OCI-LY7 (cell line): ENCODE results near the gene HUS1. TPM values are rescaled to one million over a fixed set of nuclear protein-coding genes. Genes with fewer than 3 reads are reported as not detected.

Source experiments
- BruUV-seq: library from RNA; stranded (reverse); fragments of 400-500 nt; replicated peaks from 2 replicates; lab custom pipeline; 2021; lab: Mats Ljungman, UMichigan
- CTCF ChIA-PET: fragments of 300-600 bp; sonication (Branson Sonifier 250); formaldehyde crosslinking; loops from one replicate; lab custom pipeline; 2022; ENCODE audit warnings: antibody characterized with exemption; ENCODE audit not compliant: unreplicated experiment; lab: Charles Lee
- POLR2A ChIA-PET: fragments of 300-600 bp; sonication (Branson Sonifier 250); formaldehyde crosslinking; loops from one replicate; lab custom pipeline; 2022; ENCODE audit warnings: antibody characterized with exemption; lab: Charles Lee
- DNase-seq: peaks from one replicate; pipeline ENCODE4 v3.0.0-alpha.2; 2015; ENCODE audit warnings: low spot score
- H2AFZ ChIP-seq: fragments of 200-600 bp; sonication (generic), shearing (Covaris generic); 2 replicates; pipeline ENCODE4 v1.6.1; 2014; ENCODE audit warnings: mild to moderate bottlenecking, antibody characterized with exemption, low read length, moderate library complexity
- H3K27ac ChIP-seq: fragments of 200-600 bp; sonication (generic); 2 replicates; pipeline ENCODE4 v1.5.1; 2014; ENCODE audit warnings: mixed run types, low read depth, mild to moderate bottlenecking, moderate library complexity, low read length, inconsistent platforms; ENCODE audit not compliant: poor library complexity, severe bottlenecking
- H3K36me3 ChIP-seq: fragments of 200-600 bp; sonication (generic); 2 replicates; pipeline ENCODE4 v1.6.1; 2014; ENCODE audit warnings: mild to moderate bottlenecking, antibody characterized with exemption, low read length, moderate library complexity, mixed read lengths; ENCODE audit not compliant: insufficient read depth
- H3K4me1 ChIP-seq: fragments of 200-600 bp; sonication (generic); 2 replicates; pipeline ENCODE4 v1.5.1; 2014; ENCODE audit warnings: mild to moderate bottlenecking, low read length; ENCODE audit not compliant: insufficient read depth, poor library complexity, severe bottlenecking
- H3K4me2 ChIP-seq: fragments of 200-600 bp; sonication (generic); 2 replicates; pipeline ENCODE4 v1.6.1; 2014; ENCODE audit warnings: mild to moderate bottlenecking, low read length
- H3K4me3 ChIP-seq: fragments of 200-600 bp; sonication (generic); 2 replicates; pipeline ENCODE4 v1.5.1; 2014; ENCODE audit warnings: mild to moderate bottlenecking, low read depth, low read length; ENCODE audit not compliant: poor library complexity, severe bottlenecking
- H3K79me2 ChIP-seq: fragments of 200-600 bp; sonication (generic); 2 replicates; pipeline ENCODE4 v1.6.1; 2016; ENCODE audit warnings: low read depth, mild to moderate bottlenecking, low read length, moderate library complexity, mixed read lengths; ENCODE audit not compliant: insufficient read depth
- H3K9me2 ChIP-seq: fragments of 200-600 bp; sonication (generic); 2 replicates; pipeline ENCODE4 v1.6.1; 2016; ENCODE audit warnings: mild to moderate bottlenecking, low read length, mixed read lengths; ENCODE audit not compliant: insufficient read depth
- H3K9me3 ChIP-seq: fragments of 200-600 bp; sonication (generic); 2 replicates; pipeline ENCODE4 v1.6.1; 2014; ENCODE audit warnings: mild to moderate bottlenecking, mixed run types, low read length, mixed read lengths
- H4K20me1 ChIP-seq: fragments of 200-600 bp; sonication (generic); 2 replicates; pipeline ENCODE4 v1.6.1; 2014; ENCODE audit warnings: mild to moderate bottlenecking, antibody characterized with exemption, low read length, moderate library complexity, mixed read lengths; ENCODE audit not compliant: insufficient read depth
- CTCF ChIP-seq: fragments of 200-600 bp; sonication (generic); conservative IDR thresholded peaks from 2 replicates; pipeline ENCODE4 v1.5.1; 2014; ENCODE audit warnings: mild to moderate bottlenecking, antibody characterized with exemption, low read length, moderate library complexity, mixed read lengths
- EZH2phosphoT487 ChIP-seq: fragments of 200-600 bp; sonication (generic); IDR thresholded peaks from 2 replicates; pipeline ENCODE4 v1.6.1; 2018; ENCODE audit warnings: low read depth, borderline replicate concordance, mild to moderate bottlenecking, mixed run types, antibody characterized with exemption, low read length, moderate library complexity, mixed read lengths
- intact Hi-C: fragments of 100-400 bp; cut with micrococcal nuclease; formaldehyde crosslinking; loops from one replicate; pipeline ENCODE4 v1.10.0; 2022; ENCODE audit not compliant: unreplicated experiment
- total RNA-seq, 2 experiments: library from RNA; depleted of rRNA in 1 of 2; stranded (reverse); fragments of >200 nt in 1 of 2; shearing (Covaris generic) in 1 of 2; gene quantifications; 2 replicates each; pipeline ENCODE4 v1.2.3, GENCODE V29; 2014 to 2022

The HUS1 gene
- total RNA-seq, 2 experiments from 2014 or later = 28.2 to 44.5 TPM

DNA sequence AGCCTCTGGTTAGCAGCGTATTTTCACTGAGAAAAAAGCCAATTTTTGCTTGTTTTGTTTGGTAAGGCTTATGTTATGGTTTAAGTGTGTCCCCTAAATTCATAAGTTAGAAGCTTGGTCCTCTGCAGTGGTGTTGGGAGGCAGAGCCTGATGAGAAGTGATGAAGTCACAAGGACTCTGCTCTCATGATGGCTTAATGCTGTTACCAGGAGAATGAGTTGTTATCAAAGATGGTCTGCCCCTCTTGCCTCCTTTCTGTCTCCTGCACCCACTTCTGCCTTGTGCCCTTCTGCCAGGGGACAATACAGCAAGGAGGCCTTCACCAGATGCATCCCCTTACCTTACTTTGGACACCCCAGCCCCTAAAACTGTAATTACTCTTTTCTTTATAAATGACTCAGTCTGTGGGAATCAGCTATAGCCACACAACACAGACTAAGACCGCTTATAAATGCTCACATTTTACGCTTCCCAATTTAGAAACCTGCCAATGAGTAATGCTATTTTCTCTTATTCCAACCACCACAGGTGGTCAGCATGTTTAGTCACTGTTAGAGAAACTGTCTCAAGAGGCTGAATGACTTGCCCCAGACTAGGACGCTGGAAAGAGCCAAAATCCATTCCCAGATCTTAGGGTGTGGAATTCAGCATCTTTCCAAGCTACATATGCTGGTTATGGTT lies 25.0 kb downstream of the HUS1 start:
- Histone ChIP-seq H3K4me2 (no peak overlapping the region), H3K79me2 (no peaks in the 10 kb centered on the region), H3K4me3 (no peak overlapping the region), H3K36me3 (peaks cover 46% of the 10 kb centered on the region), H3K9me2 (no peaks in the 10 kb centered on the region), H3K4me1 (no peaks in the 10 kb centered on the region), H3K27ac (no peak overlapping the region), H4K20me1 (no peaks in the 10 kb centered on the region), H2AFZ (no peak overlapping the region), H3K9me3 (no peaks in the 10 kb centered on the region)
- no TSS peak for BruUV-seq
- no peak for DNase-seq
- TF ChIP-seq EZH2phosphoT487 (no peak), CTCF (no peak)
- POLR2A ChIA-PET = no interaction called here
- CTCF ChIA-PET = no interaction called here
- intact Hi-C loops = no loop called here

DNA sequence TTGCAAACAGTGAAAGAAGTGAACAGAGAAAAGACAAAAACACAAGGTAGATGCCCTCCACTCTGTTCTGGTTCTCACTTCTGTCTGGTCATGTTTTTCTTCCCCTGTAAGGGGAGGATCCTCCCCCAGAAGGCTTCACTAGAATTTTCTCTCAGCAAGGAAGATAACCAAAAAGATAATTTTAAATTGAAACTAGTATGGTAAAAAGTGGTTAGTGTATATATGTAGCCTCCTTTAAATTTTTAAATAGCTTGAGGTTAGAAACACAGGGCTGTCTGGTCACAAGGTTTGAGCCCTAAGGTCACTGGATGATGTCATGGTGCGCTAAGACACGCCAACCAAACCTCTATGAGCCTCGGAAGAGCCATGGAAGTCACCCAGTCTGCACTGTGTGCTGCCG lies 25.6 kb downstream of the HUS1 start:
- Histone ChIP-seq H3K4me3 (no peak overlapping the region), H3K79me2 (no peaks in the 10 kb centered on the region), H4K20me1 (no peaks in the 10 kb centered on the region), H3K27ac (no peak overlapping the region), H3K36me3 (peaks cover 46% of the 10 kb centered on the region), H3K9me2 (no peaks in the 10 kb centered on the region), H2AFZ (no peak overlapping the region), H3K4me2 (no peak overlapping the region), H3K9me3 (no peaks in the 10 kb centered on the region), H3K4me1 (no peaks in the 10 kb centered on the region)
- intact Hi-C loops = no loop called here
- no TSS peak for BruUV-seq
- DNase-seq = no peak
- no peak for TF ChIP-seq EZH2phosphoT487
- no peak for TF ChIP-seq CTCF
- ChIA-PET CTCF (no interaction called here), POLR2A (no interaction called here)

DNA sequence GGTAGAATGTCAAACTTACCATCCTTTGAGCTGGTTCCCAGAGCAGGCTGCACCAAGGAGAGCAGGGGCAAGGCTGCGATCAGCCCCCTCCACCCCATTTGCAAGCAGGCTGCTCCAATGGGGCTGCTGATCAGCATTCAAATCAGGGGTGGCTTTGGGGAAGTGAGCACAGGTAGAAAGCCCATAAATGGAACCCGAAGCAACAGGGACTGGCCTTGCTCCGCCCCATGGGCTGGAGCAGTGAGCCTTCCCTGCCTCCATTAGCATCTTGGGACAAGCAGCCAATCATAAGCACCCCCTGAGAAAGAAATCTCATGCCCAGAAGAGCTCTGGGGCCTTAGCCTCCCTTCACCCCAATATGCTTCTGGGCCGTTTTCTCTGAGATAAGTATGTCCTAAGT lies 27.2 kb downstream of the HUS1 start:
- H2AFZ ChIP-seq = no peak overlapping the region

More for the DNA sequence above, 27.2 kb downstream of the HUS1 start:
- no TSS peak for BruUV-seq
- POLR2A ChIA-PET = interaction anchor here (0.6 to 1.2 kb wide), 5 partner anchors 8 to 417 kb away, joined by 3 to 4 read pairs (median 3); no protein-coding TSS in a partner anchor
- H3K4me2 ChIP-seq = no peak overlapping the region
- no peak for DNase-seq
- no peak overlapping the region for H3K27ac ChIP-seq
- no peaks in the 10 kb centered on the region for H3K79me2 ChIP-seq
- intact Hi-C loops = no loop called here
- TF ChIP-seq CTCF (no peak), EZH2phosphoT487 (no peak)
- no peaks in the 10 kb centered on the region for H3K4me1 ChIP-seq
- CTCF ChIA-PET = no interaction called here
- no peaks in the 10 kb centered on the region for H4K20me1 ChIP-seq
- H3K9me3 ChIP-seq = no peaks in the 10 kb centered on the region
- no peaks in the 10 kb centered on the region for H3K9me2 ChIP-seq
- no peak overlapping the region for H3K4me3 ChIP-seq
- peaks cover 34% of the 10 kb centered on the region for H3K36me3 ChIP-seq
